Fibroblast of lung (primary cell): Measurements from ENCODE around the gene PRPF40B. TPM values are rescaled to one million over a fixed set of nuclear protein-coding genes. Genes with fewer than 3 reads are reported as not detected.

Experiments used
- DNase-seq, 2 donors: peaks; one replicate each; pipeline versions ENCODE4 v3.0.0 to v3.0.0-alpha.2; 2010; ENCODE audit warnings: low read depth in 2 of 2
- H2AFZ ChIP-seq: 2 replicates; pipeline ENCODE4 v1.5.1; 2012; ENCODE audit warnings: low read length, control low read depth, inconsistent platforms
- H3K27ac ChIP-seq: 2 replicates; pipeline ENCODE4 v1.5.1; 2011; ENCODE audit warnings: low read length, control low read depth; ENCODE audit not compliant: insufficient read depth
- H3K27me3 ChIP-seq: 2 replicates; pipeline ENCODE4 v1.5.1; 2011; ENCODE audit warnings: mild to moderate bottlenecking, low read length; ENCODE audit not compliant: control insufficient read depth, insufficient read depth
- H3K36me3 ChIP-seq: 2 replicates; pipeline ENCODE4 v1.5.1; 2011; ENCODE audit warnings: low read length; ENCODE audit not compliant: control insufficient read depth, insufficient read depth
- H3K4me1 ChIP-seq: 2 replicates; pipeline ENCODE4 v1.5.1; 2011; ENCODE audit warnings: low read length; ENCODE audit not compliant: control insufficient read depth, insufficient read depth; ENCODE audit errors: extremely low read depth
- H3K4me2 ChIP-seq: 2 replicates; pipeline ENCODE4 v1.5.1; 2011; ENCODE audit warnings: low read length, control low read depth; ENCODE audit not compliant: insufficient read depth; ENCODE audit errors: extremely low read depth
- H3K4me3 ChIP-seq, 4 experiments: fragments of 200-600 bp in 1 of 4; sonication (generic) in 1 of 4; replicated peaks in 1 of 4; 2 replicates each; pipeline ENCODE4 v1.5.1; 2011 to 2016; ENCODE audit warnings: low read length in 4 of 4, low read depth in 3 of 4, mild to moderate bottlenecking in 3 of 4, control low read depth in 2 of 4, inconsistent platforms in 1 of 4, mixed read lengths in 1 of 4; ENCODE audit not compliant: insufficient read depth in 1 of 4; ENCODE audit errors: control extremely low read depth in 1 of 4
- H3K79me2 ChIP-seq: 2 replicates; pipeline ENCODE4 v1.5.1; 2012; ENCODE audit warnings: mild to moderate bottlenecking, low read length, inconsistent platforms; ENCODE audit not compliant: control insufficient read depth, insufficient read depth
- H3K9ac ChIP-seq: 2 replicates; pipeline ENCODE4 v1.5.1; 2011; ENCODE audit warnings: mild to moderate bottlenecking, low read length, control low read depth; ENCODE audit not compliant: insufficient read depth
- H3K9me3 ChIP-seq: 2 replicates; pipeline ENCODE4 v1.5.1; 2012; ENCODE audit warnings: low read depth, low read length; ENCODE audit not compliant: control insufficient read depth, insufficient read depth
- H4K20me1 ChIP-seq: 2 replicates; pipeline ENCODE4 v1.5.1; 2011; ENCODE audit warnings: low read length; ENCODE audit not compliant: control insufficient read depth, insufficient read depth; ENCODE audit errors: extremely low read depth
- CTCF ChIP-seq, 2 donors: IDR thresholded peaks in 1 of 2; conservative IDR thresholded peaks in 1 of 2; 1 replicate in 1 of 2; 2 replicates in 1 of 2; pipeline ENCODE4 v1.5.1; 2011 to 2012; ENCODE audit warnings: low read length in 2 of 2, control low read depth in 1 of 2, inconsistent platforms in 1 of 2, low read depth in 1 of 2, mild to moderate bottlenecking in 1 of 2
- EZH2 ChIP-seq: IDR thresholded peaks from 2 replicates; pipeline ENCODE4 v1.5.1; 2012; ENCODE audit warnings: low read length, control low read depth, mild to moderate bottlenecking; ENCODE audit errors: missing control alignments
- polyA plus RNA-seq, 2 donors: library from polyadenylated mRNA; depleted of rRNA in 1 of 2; stranded (reverse) in 1 of 2; unstranded in 1 of 2; fragments of >200 nt; gene quantifications; 2 replicates each; pipeline ENCODE4 v1.2.1, GENCODE V29; 2011 to 2012; ENCODE audit warnings: missing spikeins in 1 of 2
- total RNA-seq: library from RNA; depleted of rRNA; stranded (reverse); fragments of >200 nt; gene quantifications from 2 replicates; pipeline ENCODE4 v1.2.1, GENCODE V29; 2014

Gene PRPF40B
- total and polyA plus RNA-seq, 2 donors (not counting 1 experiment from before 2014, with no cell fraction given): 6.4 to 11.7 TPM

DNA sequence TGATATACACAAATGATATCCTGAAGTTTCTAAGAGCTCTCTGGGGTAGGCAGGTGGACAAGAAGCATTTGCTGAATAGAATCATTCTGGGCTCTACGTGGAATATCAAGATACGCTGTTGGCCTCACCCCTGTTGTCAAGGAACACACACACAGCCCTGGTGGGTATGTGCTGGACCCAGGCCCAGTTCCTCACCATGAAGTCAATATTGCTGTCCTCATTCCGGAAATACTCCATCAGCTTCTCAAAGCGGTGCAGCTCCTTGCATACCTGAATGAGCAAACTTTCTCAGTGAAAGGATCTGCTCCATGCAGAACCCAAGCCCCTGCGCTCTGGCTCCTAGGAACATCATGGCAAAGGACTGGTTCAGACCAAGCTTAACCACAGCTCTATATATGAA is 31.4 kb downstream of the PRPF40B start:
- no peak for TF ChIP-seq EZH2
- TF ChIP-seq CTCF (conservative IDR thresholded peaks at IDR 0.05 in 1 of 2, IDR thresholded peaks at IDR 0.05 in 1 of 2; ENCODE audit: low read depth in 1 of 2, low read length in 2 of 2): no peak
- Histone ChIP-seq H3K4me2 (no peak overlapping the region), H4K20me1 (no peaks in the 10 kb centered on the region), H3K4me3 (no peak overlapping the region), H3K27ac (no peak overlapping the region), H3K9me3 (no peaks in the 10 kb centered on the region), H3K79me2 (no peaks in the 10 kb centered on the region), H2AFZ (no peak overlapping the region), H3K4me1 (no peaks in the 10 kb centered on the region), H3K27me3 (no peaks in the 10 kb centered on the region), H3K9ac (no peak overlapping the region), H3K36me3 (peaks cover 9% of the 10 kb centered on the region)
- DNase-seq: no peak

- Histone ChIP-seq H3K9ac (no peak overlapping the region), H3K27me3 (no peaks in the 10 kb centered on the region), H3K4me2 (no peak overlapping the region), H4K20me1 (no peaks in the 10 kb centered on the region), H2AFZ (no peak overlapping the region), H3K36me3 (peaks cover 11% of the 10 kb centered on the region), H3K4me3 (no peak overlapping the region), H3K27ac (no peak overlapping the region), H3K9me3 (no peaks in the 10 kb centered on the region), H3K4me1 (no peaks in the 10 kb centered on the region), H3K79me2 (no peaks in the 10 kb centered on the region)
- DNase-seq: no peak
- TF ChIP-seq CTCF (conservative IDR thresholded peaks at IDR 0.05 in 1 of 2, IDR thresholded peaks at IDR 0.05 in 1 of 2; ENCODE audit: low read depth in 1 of 2, low read length in 2 of 2) (no peak), EZH2 (no peak)
These were observed 32.4 kb downstream of the PRPF40B start for GRCh38 chr12:49655595-49656236.

DNA sequence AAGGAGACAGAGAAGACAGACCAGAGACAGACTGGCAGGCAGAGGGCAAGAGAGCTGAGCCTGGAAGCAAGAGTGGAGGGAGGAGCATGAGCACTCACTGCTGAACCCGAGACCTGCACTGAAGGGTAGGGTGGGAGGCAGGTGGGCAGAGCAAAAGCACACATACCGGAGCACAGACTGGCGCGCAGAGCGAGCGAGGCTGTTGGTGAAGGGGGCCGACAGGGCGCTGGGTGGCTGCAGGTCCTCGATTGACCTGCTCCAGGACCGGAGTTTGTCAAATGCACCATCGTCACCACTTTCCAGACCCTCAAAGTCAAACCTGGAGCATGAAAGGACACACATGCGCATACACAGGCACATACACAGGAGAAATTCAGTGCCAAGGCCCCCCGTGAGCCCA is 34.9 kb downstream of the PRPF40B start:
- Histone ChIP-seq H3K9ac (no peak overlapping the region), H3K4me3 (no peak overlapping the region), H3K36me3 (peaks cover 11% of the 10 kb centered on the region), H2AFZ (no peak overlapping the region), H3K27me3 (no peaks in the 10 kb centered on the region), H4K20me1 (no peaks in the 10 kb centered on the region), H3K4me1 (peaks cover 4% of the 10 kb centered on the region), H3K9me3 (no peaks in the 10 kb centered on the region), H3K79me2 (no peaks in the 10 kb centered on the region), H3K4me2 (no peak overlapping the region), H3K27ac (no peak overlapping the region)
- no peak for DNase-seq
- no peak for TF ChIP-seq EZH2
- TF ChIP-seq CTCF (conservative IDR thresholded peaks at IDR 0.05 in 1 of 2, IDR thresholded peaks at IDR 0.05 in 1 of 2; ENCODE audit: low read depth in 1 of 2, low read length in 2 of 2): no peak
